ENCODE measurements around the gene DENND10. TPM values are rescaled to one million over a fixed set of nuclear protein-coding genes. Genes with fewer than 3 reads are reported as not detected.
"Not testable (repeated sequence)": the region's sequence is repeated elsewhere in the genome, so short reads cannot be mapped to it uniquely, and the experiment has no call there.

The DENND10 gene
- total and polyA plus RNA-seq, 5 experiments from 2014 or later = 18.3 to 23.2 (median 20.4) TPM

DNA sequence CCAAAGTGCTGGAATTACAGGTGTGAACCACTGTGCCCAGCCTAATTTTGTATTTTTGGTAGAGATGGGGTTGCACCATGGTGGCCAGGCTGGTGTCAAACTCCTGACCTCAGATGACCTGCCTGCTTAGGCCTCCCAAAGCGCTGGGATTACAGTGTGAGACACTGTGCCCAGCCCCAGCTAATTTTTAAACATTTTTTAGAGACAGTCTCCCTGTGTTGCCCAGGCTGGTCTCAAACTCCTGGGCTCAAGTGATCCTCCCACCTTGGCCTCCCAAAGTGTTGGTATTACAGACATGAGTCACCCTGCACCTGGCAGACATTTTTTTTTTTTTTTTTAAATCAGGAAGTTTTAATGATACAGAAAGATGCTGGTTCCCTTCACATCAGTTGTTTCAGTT is 15.5 kb downstream of the DENND10 start:
- Mint-ChIP-seq H3K27me3 (no peaks in the 10 kb centered on the region), H3K9me3 (no peaks in the 10 kb centered on the region), H3K4me3 (no peak overlapping the region), H3K27ac (no peak overlapping the region), H3K36me3 (peaks cover 0 to 69% (median 27%) of the 10 kb centered on the region in 3 donors), H3K4me1 (peaks cover under 1 to 9% (median 4%) of the 10 kb centered on the region in 4 donors)
- no peak for ATAC-seq
- POLR2A ChIA-PET = interaction anchor here (0.7 kb wide), 1 partner anchor 238 kb away, joined by 3 read pairs; no protein-coding TSS in a partner anchor
- DNase-seq = no peak

DNA sequence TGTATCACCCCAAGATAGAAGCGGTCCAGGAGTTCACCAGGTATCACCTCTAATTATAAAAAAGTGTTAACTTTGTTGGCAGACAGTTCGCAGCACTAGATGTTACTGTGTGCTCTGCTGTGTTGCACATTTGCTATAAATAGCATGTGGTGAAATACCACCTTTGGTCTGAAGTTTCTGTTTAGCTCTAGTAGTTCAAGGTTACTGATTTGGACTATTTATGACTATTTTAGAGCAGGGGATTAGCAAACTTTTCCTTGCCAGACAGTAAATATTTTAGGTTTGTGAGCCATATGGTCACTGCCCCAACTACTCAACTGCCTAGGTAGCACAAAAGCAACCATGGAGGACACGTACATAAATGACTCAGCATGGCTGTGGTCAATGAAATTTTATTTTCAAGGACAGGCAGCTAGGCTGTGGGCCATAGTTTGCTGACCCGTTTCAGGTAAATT is 16.5 kb downstream of the DENND10 start:
- ATAC-seq (no peak), DNase-seq (no peak)
- H3K27me3 Mint-ChIP-seq = no peaks in the 10 kb centered on the region
- no peak overlapping the region for H3K4me3 Mint-ChIP-seq
- POLR2A ChIA-PET = no interaction called here
- H3K4me1 Mint-ChIP-seq = peaks cover 0 to 6% (median 2%) of the 10 kb centered on the region in 4 donors
- peak overlapping the region in 1 of 10 donors; percentile 44 for H3K27ac Mint-ChIP-seq
- H3K9me3 Mint-ChIP-seq = no peaks in the 10 kb centered on the region
- peaks cover 0 to 72% (median 31%) of the 10 kb centered on the region in 3 donors for H3K36me3 Mint-ChIP-seq

DNA sequence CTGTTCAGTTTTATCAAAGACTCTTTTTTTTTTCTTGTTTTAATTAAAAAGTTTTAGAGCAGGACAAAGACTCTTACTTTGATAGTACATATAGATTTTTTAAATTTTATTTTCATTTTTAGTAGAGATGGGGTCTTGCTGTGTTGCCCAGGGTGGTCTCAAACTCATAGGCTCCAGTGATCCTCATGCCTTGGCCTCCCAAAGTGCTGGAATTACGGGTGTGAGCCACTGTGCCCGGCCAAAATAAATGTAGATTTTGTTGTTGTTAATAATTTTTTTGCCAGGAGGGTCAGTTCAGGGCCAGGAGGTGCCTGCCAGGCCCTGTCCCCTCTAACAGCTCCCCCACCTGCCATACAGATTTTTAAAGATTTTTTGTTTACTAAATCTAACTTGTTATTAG is 17.0 kb downstream of the DENND10 start:
- DNase-seq (no peak), ATAC-seq (no peak)
- Mint-ChIP-seq H3K27me3 (no peaks in the 10 kb centered on the region), H3K4me3 (no peak overlapping the region), H3K27ac (no peak overlapping the region), H3K36me3 (peaks cover 0 to 76% (median 32%) of the 10 kb centered on the region in 3 donors), H3K9me3 (no peaks in the 10 kb centered on the region), H3K4me1 (peaks cover 0 to 6% (median 2%) of the 10 kb centered on the region in 4 donors)
- POLR2A ChIA-PET = no interaction called here

GRCh38 chr10:119125942-119126341 is 22.0 kb downstream of the DENND10 start:
- Mint-ChIP-seq H3K9me3 (no peaks in the 10 kb centered on the region), H3K27ac (no peak overlapping the region), H3K4me1 (peaks cover 4 to 9% (median 8%) of the 10 kb centered on the region in 4 donors), H3K27me3 (no peaks in the 10 kb centered on the region), H3K4me3 (no peak overlapping the region), H3K36me3 (peaks cover 0 to 69% (median 42%) of the 10 kb centered on the region in 3 donors)
- DNase-seq = no peak
- POLR2A ChIA-PET = interaction anchor here (0.7 to 1.5 kb wide), 2 partner anchors 23 to 69 kb away, joined by 3 to 4 read pairs; no protein-coding TSS in a partner anchor
- no peak for ATAC-seq

DNA sequence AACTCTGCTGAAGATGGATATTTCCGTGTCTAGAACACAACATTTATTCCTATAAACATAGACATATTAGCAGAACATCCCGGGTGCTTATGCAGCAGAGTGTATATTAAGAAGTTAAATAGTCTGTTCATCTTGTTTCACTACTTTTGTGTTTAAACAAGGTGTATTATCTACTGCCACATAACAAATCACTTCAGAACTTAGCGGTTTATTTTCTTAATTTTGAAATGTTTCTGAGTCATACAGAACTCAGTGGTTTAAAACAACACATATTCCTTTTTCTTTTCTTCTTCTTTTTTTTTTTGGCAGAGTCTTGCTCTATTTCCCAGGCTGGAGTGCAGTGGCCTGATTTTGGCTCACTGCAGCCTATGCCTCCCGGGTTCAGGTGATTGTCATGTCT is 25.8 kb downstream of the DENND10 start:
- H3K4me1 Mint-ChIP-seq = peaks cover 17 to 28% (median 26%) of the 10 kb centered on the region in 4 donors
- no peaks in the 10 kb centered on the region for H3K27me3 Mint-ChIP-seq
- no peak for DNase-seq
- peaks cover 0 to 52% (median 25%) of the 10 kb centered on the region in 3 donors for H3K36me3 Mint-ChIP-seq
- no peak overlapping the region for H3K4me3 Mint-ChIP-seq
- H3K9me3 Mint-ChIP-seq = no peaks in the 10 kb centered on the region
- peak overlapping the region in 4 of 10 donors; percentile 8 to 96 (median 24) for H3K27ac Mint-ChIP-seq
- no peak for ATAC-seq
- POLR2A ChIA-PET = no interaction called here

DNA sequence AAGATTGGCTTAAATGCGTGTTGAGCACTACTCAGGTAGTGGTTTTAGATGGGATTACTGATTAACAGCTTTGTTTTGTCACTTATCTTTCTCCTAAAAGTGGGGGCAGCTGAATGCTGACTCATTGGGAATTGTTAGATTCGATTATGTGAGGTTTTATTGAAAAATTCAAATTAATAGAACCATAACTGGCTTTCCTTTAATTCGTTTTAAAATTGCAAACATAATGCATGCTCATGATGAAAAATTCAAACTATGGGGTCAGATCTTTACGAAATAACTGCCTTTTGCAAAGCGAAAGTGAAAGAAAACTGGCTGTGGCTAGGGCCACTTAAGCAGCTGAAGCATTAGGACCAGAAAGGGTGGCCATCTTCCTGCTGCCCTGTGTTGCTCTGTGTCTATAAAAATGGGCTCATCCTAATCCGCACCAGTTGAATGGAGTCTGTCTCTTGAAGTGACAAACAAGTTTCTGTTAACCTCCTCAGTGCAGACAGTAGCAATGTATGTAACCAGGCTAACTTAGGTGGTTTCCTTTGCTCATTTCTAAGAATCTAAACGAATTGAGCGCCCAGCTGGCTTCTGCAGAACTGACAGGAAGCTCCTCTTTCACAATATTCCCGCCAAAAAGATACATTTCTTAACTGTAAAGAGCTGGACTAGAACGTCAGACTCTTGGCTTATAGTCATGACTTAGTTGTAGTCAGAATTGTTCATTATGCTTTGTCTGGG is 27.8 kb downstream of the DENND10 start:
- Mint-ChIP-seq H3K36me3 (peaks cover 0 to 48% (median 17%) of the 10 kb centered on the region in 3 donors), H3K27ac (peak overlapping the region; percentile 88 to 96 (median 93)), H3K4me1 (peaks cover 17 to 38% (median 28%) of the 10 kb centered on the region in 4 donors), H3K9me3 (no peaks in the 10 kb centered on the region), H3K4me3 (peak overlapping the region; percentile 79 to 92 (median 90)), H3K27me3 (no peaks in the 10 kb centered on the region)
- DNase-seq (peak in 5 of 10 donors; percentile 3 to 55 (median 40)), ATAC-seq (peak; percentile 91 to 93)
- POLR2A ChIA-PET = interaction anchor here (0.7 to 2.5 kb wide), 5 partner anchors 27 to 77 kb away, joined by 3 to 8 read pairs (median 4); partner anchors contain the start of genes EIF3A and SFXN4

- H3K36me3 Mint-ChIP-seq = peaks cover 0 to 47% (median 17%) of the 10 kb centered on the region in 3 donors
- peak overlapping the region; percentile 88 to 96 (median 93) for H3K27ac Mint-ChIP-seq
- DNase-seq (no peak), ATAC-seq (no peak)
- POLR2A ChIA-PET = interaction anchor here (1.1 to 2.5 kb wide), 3 partner anchors 28 to 52 kb away, joined by 4 to 8 read pairs (median 6); partner anchors contain the start of genes EIF3A and SFXN4
- H3K27me3 Mint-ChIP-seq = no peaks in the 10 kb centered on the region
- H3K4me1 Mint-ChIP-seq = peaks cover 17 to 38% (median 28%) of the 10 kb centered on the region in 4 donors
- H3K4me3 Mint-ChIP-seq = peak overlapping the region in 7 of 10 donors; percentile 45 to 92 (median 91)
- H3K9me3 Mint-ChIP-seq = no peaks in the 10 kb centered on the region
These were observed 28.8 kb downstream of the DENND10 start for GRCh38 chr10:119132521-119133345.

DNA sequence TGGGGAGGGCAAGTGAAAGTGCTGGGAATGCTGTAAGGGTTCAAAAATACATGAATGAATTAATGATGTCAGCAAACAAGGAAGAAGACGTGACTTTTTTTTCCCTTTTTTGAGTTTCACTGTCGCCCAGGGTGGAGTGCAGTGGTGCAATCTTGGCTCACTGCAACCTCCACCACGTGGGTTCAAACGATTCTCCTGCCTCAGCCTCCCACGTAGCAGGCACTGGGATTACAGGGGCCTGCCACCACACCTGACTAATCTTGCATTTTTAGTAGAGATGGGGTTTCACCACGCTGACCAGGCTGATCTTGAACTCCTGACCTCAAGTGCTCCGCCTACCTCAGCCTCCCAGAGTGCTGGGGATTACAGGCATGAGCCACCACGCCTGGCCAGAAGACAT is 30.0 kb downstream of the DENND10 start:
- H3K4me1 Mint-ChIP-seq = peaks cover 17 to 41% (median 33%) of the 10 kb centered on the region in 4 donors
- no peaks in the 10 kb centered on the region for H3K9me3 Mint-ChIP-seq
- POLR2A ChIA-PET = no interaction called here
- peak overlapping the region in 1 of 10 donors; percentile 24 for H3K4me3 Mint-ChIP-seq
- H3K36me3 Mint-ChIP-seq = peaks cover 0 to 43% (median 10%) of the 10 kb centered on the region in 3 donors
- ATAC-seq (no peak), DNase-seq (no peak)
- H3K27me3 Mint-ChIP-seq = no peaks in the 10 kb centered on the region
- H3K27ac Mint-ChIP-seq = peak overlapping the region in 6 of 10 donors; percentile 29 to 89 (median 68)

DNA sequence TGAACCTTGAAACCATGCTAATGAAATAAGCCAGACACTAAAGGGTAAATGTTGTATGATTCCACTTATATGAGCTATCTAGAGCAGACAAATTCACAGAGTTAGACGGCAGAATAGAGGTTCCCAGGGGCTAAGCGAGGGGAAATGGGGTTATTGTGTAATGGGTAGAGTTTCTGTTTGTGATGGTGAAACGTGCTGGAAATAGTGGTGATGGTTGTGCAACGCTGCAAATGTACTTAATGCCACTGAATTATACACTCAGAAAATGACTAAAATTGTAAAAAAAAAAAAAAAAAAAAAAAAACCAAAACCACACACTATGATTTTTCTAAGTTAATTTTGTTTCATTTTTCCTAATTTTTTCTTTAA is 31.6 kb downstream of the DENND10 start:
- Mint-ChIP-seq H3K36me3 (peaks cover 0 to 39% (median 1%) of the 10 kb centered on the region in 3 donors), H3K27me3 (no peaks in the 10 kb centered on the region), H3K4me3 (peak overlapping the region in 1 of 10 donors; percentile 30), H3K9me3 (no peaks in the 10 kb centered on the region), H3K27ac (peak overlapping the region in 5 of 10 donors; percentile 60 to 85 (median 64)), H3K4me1 (peaks cover 20 to 39% (median 38%) of the 10 kb centered on the region in 4 donors)
- DNase-seq = no peak
- ATAC-seq = no peak
- POLR2A ChIA-PET = interaction anchor here (1.3 kb wide), 1 partner anchor 29 kb away, joined by 5 read pairs; no protein-coding TSS in a partner anchor

DNA sequence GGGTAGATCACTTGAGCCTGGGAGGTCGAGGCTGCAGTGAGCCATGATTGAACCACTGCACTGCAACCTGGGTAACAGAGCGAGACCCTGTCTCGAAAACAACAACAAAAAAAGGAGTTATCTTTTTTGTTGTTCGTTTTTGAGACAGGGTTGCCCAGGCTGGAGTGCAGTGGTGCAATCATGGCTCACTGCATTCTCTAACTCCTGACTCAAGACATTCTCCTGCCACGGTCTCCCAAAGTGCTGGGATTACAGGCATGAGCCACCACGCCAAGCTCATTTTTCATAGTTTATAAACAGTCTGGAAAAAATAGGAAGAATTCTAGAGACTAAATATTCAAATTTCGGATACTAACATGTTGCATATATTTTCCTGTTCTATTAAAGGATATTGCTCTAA is 32.2 kb downstream of the DENND10 start:
- Mint-ChIP-seq H3K4me1 (peaks cover 17 to 33% (median 32%) of the 10 kb centered on the region in 4 donors), H3K36me3 (peaks cover 0 to 42% (median 0%) of the 10 kb centered on the region in 3 donors), H3K4me3 (peak overlapping the region in 1 of 10 donors; percentile 24), H3K27ac (peak overlapping the region in 2 of 10 donors; percentile 46 to 56), H3K9me3 (no peaks in the 10 kb centered on the region), H3K27me3 (no peaks in the 10 kb centered on the region)
- ATAC-seq (no peak), DNase-seq (no peak)
- POLR2A ChIA-PET = interaction anchor here (1.3 kb wide), 1 partner anchor 29 kb away, joined by 5 read pairs; no protein-coding TSS in a partner anchor

GRCh38 chr10:119137878-119138277 is 34.0 kb downstream of the DENND10 start:
- Mint-ChIP-seq H3K36me3 (peaks cover 0 to 45% (median 0%) of the 10 kb centered on the region in 3 donors), H3K27ac (peak overlapping the region in 2 of 10 donors; percentile 60 to 62), H3K4me1 (peaks cover 7 to 20% (median 17%) of the 10 kb centered on the region in 4 donors)
- H3K9me3 Mint-ChIP-seq, ATAC-seq, DNase-seq, H3K4me3 Mint-ChIP-seq, H3K27me3 Mint-ChIP-seq: not testable (repeated sequence)
- POLR2A ChIA-PET = interaction anchor here (0.7 kb wide), 1 partner anchor 377 kb away, joined by 3 read pairs; no protein-coding TSS in a partner anchor

All from naive thymus-derived CD8-positive, alpha-beta T cell (primary cell).